Endothelial cell of umbilical vein (primary cell): ENCODE results near the gene SCYGR4. TPM values are rescaled to one million over a fixed set of nuclear protein-coding genes. Genes with fewer than 3 reads are reported as not detected.
A peak's percentile ranks its signal among the peaks of the same experiment; 100 is the strongest.

Experiments
- BruUV-seq: library from RNA; stranded (reverse); fragments of 400-500 nt; replicated peaks from 2 replicates; lab custom pipeline; 2021; lab: Mats Ljungman, UMichigan
- CTCF ChIA-PET: fragments of 300-600, 350-600 bp; sonication (Branson Sonifier 250); formaldehyde crosslinking; loops from one replicate; lab custom pipeline; 2021; ENCODE audit warnings: antibody characterized with exemption, inconsistent platforms; lab: Charles Lee
- POLR2A ChIA-PET: fragments of 300-600, 350-600 bp; sonication (Branson Sonifier 250); formaldehyde crosslinking; loops from one replicate; lab custom pipeline; 2021; ENCODE audit warnings: antibody characterized with exemption, inconsistent platforms; lab: Charles Lee
- DNase-seq: peaks from one replicate; pipeline ENCODE4 v3.0.0-alpha.2; 2011; ENCODE audit warnings: low read depth, low spot score
- FAIRE-seq: peaks from 2 replicates; lab custom pipeline; 2011; peaks lifted over from hg19 to GRCh38; lab: Jason Lieb, UNC
- H2AFZ ChIP-seq: 2 replicates; pipeline ENCODE4 v1.6.0; 2012; ENCODE audit warnings: low read depth, low read length, control low read depth, inconsistent platforms
- H3K27ac ChIP-seq: 2 replicates; pipeline ENCODE4 v1.5.1; 2011; ENCODE audit warnings: low read depth, mild to moderate bottlenecking, control low read depth, low read length, moderate library complexity; ENCODE audit not compliant: insufficient read depth
- H3K27me3 ChIP-seq, 2 experiments: 2 replicates each; pipeline versions ENCODE4 v1.6.0 to v1.6.1; 2011; ENCODE audit warnings: low read length in 2 of 2, mixed read lengths in 1 of 2; ENCODE audit not compliant: control insufficient read depth in 2 of 2, insufficient read depth in 2 of 2
- H3K36me3 ChIP-seq, 2 experiments: 2 replicates in 1 of 2; 3 replicates in 1 of 2; pipeline ENCODE4 v1.5.1; 2011; ENCODE audit warnings: low read length in 2 of 2, mild to moderate bottlenecking in 1 of 2, moderate library complexity in 1 of 2; ENCODE audit not compliant: control insufficient read depth in 2 of 2, insufficient read depth in 2 of 2; ENCODE audit errors: extremely low read depth in 1 of 2
- H3K4me1 ChIP-seq: 3 replicates; pipeline ENCODE4 v1.5.1; 2011; ENCODE audit warnings: mild to moderate bottlenecking, low read length; ENCODE audit not compliant: control insufficient read depth, insufficient read depth; ENCODE audit errors: extremely low read depth
- H3K4me2 ChIP-seq: 2 replicates; pipeline ENCODE4 v1.6.1; 2011; ENCODE audit warnings: low read length, control low read depth, mixed read lengths; ENCODE audit not compliant: insufficient read depth
- H3K4me3 ChIP-seq, 3 experiments: fragments of 200-600 bp in 1 of 3; sonication (generic), shearing (Covaris generic) in 1 of 3; replicated peaks in 1 of 3; 2 replicates each; pipeline ENCODE4 v1.5.1; 2011 to 2016; ENCODE audit warnings: control low read depth in 3 of 3, low read length in 3 of 3, mild to moderate bottlenecking in 2 of 3, inconsistent platforms in 1 of 3, low read depth in 1 of 3, moderate library complexity in 1 of 3; ENCODE audit not compliant: insufficient read depth in 1 of 3
- H3K79me2 ChIP-seq: 2 replicates; pipeline ENCODE4 v1.6.0; 2012; ENCODE audit warnings: low read length, inconsistent platforms; ENCODE audit not compliant: control insufficient read depth, insufficient read depth
- H3K9ac ChIP-seq: replicated peaks from 2 replicates; pipeline ENCODE3; 2011; ENCODE audit warnings: low read length, control low read depth; ENCODE audit not compliant: insufficient read depth; ENCODE audit errors: extremely low read depth
- H3K9me1 ChIP-seq: replicated peaks from 3 replicates; pipeline ENCODE4 v1.6.0; 2011; ENCODE audit warnings: mild to moderate bottlenecking, low read length; ENCODE audit not compliant: control insufficient read depth, insufficient read depth; ENCODE audit errors: extremely low read depth
- H3K9me3 ChIP-seq: replicated peaks from 2 replicates; pipeline ENCODE4 v1.5.1; 2012; ENCODE audit warnings: low read length, inconsistent platforms; ENCODE audit not compliant: control insufficient read depth, insufficient read depth
- H4K20me1 ChIP-seq: replicated peaks from 2 replicates; pipeline ENCODE3; 2011; ENCODE audit warnings: mild to moderate bottlenecking, low read length; ENCODE audit not compliant: control insufficient read depth, insufficient read depth; ENCODE audit errors: extremely low read depth
- EZH2 ChIP-seq: IDR thresholded peaks from 2 replicates; pipeline ENCODE4 v1.6.1; 2012; ENCODE audit warnings: borderline replicate concordance, low read depth, mild to moderate bottlenecking, moderate library complexity, low read length, inconsistent platforms; ENCODE audit not compliant: severe bottlenecking
- FOS ChIP-seq: IDR thresholded peaks from 2 replicates; pipeline ENCODE4 v1.6.1; 2011; ENCODE audit warnings: mild to moderate bottlenecking, low read length, moderate library complexity, borderline replicate concordance; ENCODE audit not compliant: insufficient read depth
- GATA2 ChIP-seq: IDR thresholded peaks from 2 replicates; pipeline ENCODE4 v1.7.0; 2011; ENCODE audit warnings: low read depth, mild to moderate bottlenecking, moderate library complexity, mixed read lengths, low read length; ENCODE audit not compliant: insufficient read length, insufficient read depth
- JUN ChIP-seq: IDR thresholded peaks from 2 replicates; pipeline ENCODE4 v1.6.1; 2011; ENCODE audit warnings: borderline replicate concordance, low read depth; ENCODE audit not compliant: insufficient read length, insufficient read depth
- MYC ChIP-seq: IDR thresholded peaks from one replicate; pipeline ENCODE4 v1.6.1; 2011; ENCODE audit warnings: mild to moderate bottlenecking, low read depth, low read length
- POLR2A ChIP-seq: IDR thresholded peaks from 2 replicates; pipeline ENCODE4 v1.6.1; 2012; ENCODE audit warnings: low read depth, mild to moderate bottlenecking, control low read depth, low read length
- POLR2AphosphoS5 ChIP-seq: IDR thresholded peaks from 2 replicates; pipeline ENCODE4 v1.6.1; 2012; ENCODE audit warnings: low read depth, mild to moderate bottlenecking, control low read depth, low read length, moderate library complexity; ENCODE audit not compliant: insufficient read depth
- dilution Hi-C: fragments of 300-500 bp; cut with MboI; formaldehyde crosslinking; loops from one replicate; pipeline ENCODE4 v1.15.0; 2019; ENCODE audit warnings: low sequenced_read_pairs; ENCODE audit not compliant: extremely low pct_ligation_motif_present
- intact Hi-C: fragments of 100-400 bp; cut with micrococcal nuclease; formaldehyde crosslinking; loops from one replicate; pipeline ENCODE4 v1.10.0; 2022
- polyA plus RNA-seq, 4 experiments: library from polyadenylated mRNA; depleted of rRNA in 3 of 4; stranded (reverse) in 3 of 4; unstranded in 1 of 4; fragments of >200 nt; gene quantifications; 2 replicates each; pipeline versions ENCODE4 v1.2.1 to v1.2.3, GENCODE V29; 2011 to 2012; ENCODE audit warnings: missing spikeins in 1 of 4
- total RNA-seq: library from RNA; stranded (reverse); gene quantifications from 2 replicates; pipeline ENCODE4 v1.2.3, GENCODE V29; 2021
- TF ChIP-seq, protein P1 (sequence below): IDR thresholded peaks from 2 replicates; pipeline ENCODE4 v1.6.1; 2011; ENCODE audit not compliant: insufficient read depth, insufficient read length
- TF ChIP-seq, protein P2 (sequence below), 2 donors: IDR thresholded peaks; 1 replicate in 1 of 2; 2 replicates in 1 of 2; pipeline ENCODE4 v1.5.1; 2011; ENCODE audit warnings: low read length in 2 of 2, mild to moderate bottlenecking in 2 of 2, moderate library complexity in 2 of 2, control low read depth in 1 of 2, inconsistent platforms in 1 of 2, low read depth in 1 of 2; ENCODE audit not compliant: insufficient read depth in 1 of 2; ENCODE audit errors: extremely low read depth in 1 of 2

Gene SCYGR4
- total and polyA plus RNA-seq, 2 donors (not counting 3 experiments of a cell fraction or from before 2014, with no cell fraction given) = not detected

DNA sequence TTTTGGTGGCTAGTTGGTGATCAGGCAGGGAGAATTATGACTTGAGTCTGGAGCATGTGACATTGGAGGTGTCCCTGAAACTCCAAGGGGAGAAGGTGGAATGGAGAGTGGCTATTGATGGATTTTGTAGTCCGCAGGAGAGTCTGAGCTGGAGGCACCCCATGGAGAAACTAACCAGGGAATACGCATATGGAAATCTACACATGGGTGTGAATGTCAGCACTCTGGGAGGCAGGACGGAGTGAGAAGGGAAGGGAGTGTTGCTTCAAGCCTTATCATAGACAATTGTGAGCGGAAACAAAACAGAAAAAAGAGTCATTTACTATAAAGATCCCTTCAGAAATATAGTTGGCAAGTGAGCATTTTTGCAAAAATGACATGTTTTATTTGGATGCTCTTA lies 667 bp upstream of the SCYGR4 start:
- Histone ChIP-seq H2AFZ (no peak overlapping the region), H3K9me1 (no peaks in the 10 kb centered on the region), H3K9me3 (no peaks in the 10 kb centered on the region), H3K27ac (no peak overlapping the region), H3K4me3 (no peak overlapping the region), H3K36me3 (no peaks in the 10 kb centered on the region), H3K9ac (no peak overlapping the region), H3K79me2 (no peaks in the 10 kb centered on the region), H3K27me3 (no peaks in the 10 kb centered on the region), H4K20me1 (no peaks in the 10 kb centered on the region), H3K4me2 (no peak overlapping the region), H3K4me1 (no peaks in the 10 kb centered on the region)
- dilution Hi-C loops (no loop called here), intact Hi-C loops (no loop called here)
- FAIRE-seq (peak; percentile 28), DNase-seq (no peak)
- POLR2A ChIA-PET = no interaction called here
- CTCF ChIA-PET = no interaction called here
- no peak for TF ChIP-seq POLR2A
- no peak for TF ChIP-seq FOS
- no peak for TF ChIP-seq JUN
- TF ChIP-seq, protein P1, sequence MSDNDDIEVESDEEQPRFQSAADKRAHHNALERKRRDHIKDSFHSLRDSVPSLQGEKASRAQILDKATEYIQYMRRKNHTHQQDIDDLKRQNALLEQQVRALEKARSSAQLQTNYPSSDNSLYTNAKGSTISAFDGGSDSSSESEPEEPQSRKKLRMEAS = no peak
- TF ChIP-seq, protein P2, sequence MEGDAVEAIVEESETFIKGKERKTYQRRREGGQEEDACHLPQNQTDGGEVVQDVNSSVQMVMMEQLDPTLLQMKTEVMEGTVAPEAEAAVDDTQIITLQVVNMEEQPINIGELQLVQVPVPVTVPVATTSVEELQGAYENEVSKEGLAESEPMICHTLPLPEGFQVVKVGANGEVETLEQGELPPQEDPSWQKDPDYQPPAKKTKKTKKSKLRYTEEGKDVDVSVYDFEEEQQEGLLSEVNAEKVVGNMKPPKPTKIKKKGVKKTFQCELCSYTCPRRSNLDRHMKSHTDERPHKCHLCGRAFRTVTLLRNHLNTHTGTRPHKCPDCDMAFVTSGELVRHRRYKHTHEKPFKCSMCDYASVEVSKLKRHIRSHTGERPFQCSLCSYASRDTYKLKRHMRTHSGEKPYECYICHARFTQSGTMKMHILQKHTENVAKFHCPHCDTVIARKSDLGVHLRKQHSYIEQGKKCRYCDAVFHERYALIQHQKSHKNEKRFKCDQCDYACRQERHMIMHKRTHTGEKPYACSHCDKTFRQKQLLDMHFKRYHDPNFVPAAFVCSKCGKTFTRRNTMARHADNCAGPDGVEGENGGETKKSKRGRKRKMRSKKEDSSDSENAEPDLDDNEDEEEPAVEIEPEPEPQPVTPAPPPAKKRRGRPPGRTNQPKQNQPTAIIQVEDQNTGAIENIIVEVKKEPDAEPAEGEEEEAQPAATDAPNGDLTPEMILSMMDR (IDR thresholded peaks at IDR 0.05; ENCODE audit: extremely low read depth in 1 of 2, insufficient read depth in 1 of 2, low read depth in 1 of 2, low read length in 2 of 2) = no peak
- TF ChIP-seq GATA2 = no peak
- no peak for TF ChIP-seq EZH2
- TF ChIP-seq MYC = no peak
- no peak for TF ChIP-seq POLR2AphosphoS5
- BruUV-seq = no TSS peak
